Fibroblast of lung (primary cell): ENCODE results near the gene BGN.

ENCODE experiments used
- CTCF ChIP-seq, 2 donors: IDR thresholded peaks in 1 of 2; conservative IDR thresholded peaks in 1 of 2; 1 replicate in 1 of 2; 2 replicates in 1 of 2; pipeline ENCODE4 v1.5.1; 2011 to 2012; ENCODE audit warnings: low read length in 2 of 2, control low read depth in 1 of 2, inconsistent platforms in 1 of 2, low read depth in 1 of 2, mild to moderate bottlenecking in 1 of 2
- EZH2 ChIP-seq: IDR thresholded peaks from 2 replicates; pipeline ENCODE4 v1.5.1; 2012; ENCODE audit warnings: low read length, control low read depth, mild to moderate bottlenecking; ENCODE audit errors: missing control alignments

DNA sequence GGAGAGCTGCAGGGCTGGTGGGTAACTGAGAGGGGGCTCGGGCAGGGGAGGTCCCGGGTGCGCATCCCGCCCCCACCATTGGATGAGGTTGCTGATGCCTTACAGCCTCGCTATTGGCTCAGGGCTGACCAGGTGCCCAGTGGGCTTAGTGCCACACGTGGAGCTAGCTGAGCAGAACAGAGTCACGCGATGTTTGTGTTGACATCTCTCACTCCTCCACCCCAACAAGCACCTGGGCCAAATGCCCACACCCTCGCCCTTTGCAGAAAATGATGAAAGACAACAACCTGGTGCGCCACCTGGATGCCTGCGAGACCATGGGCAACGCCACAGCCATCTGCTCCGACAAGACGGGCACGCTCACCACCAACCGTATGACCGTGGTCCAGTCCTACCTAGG, 54.5 kb downstream of the BGN start:
- no peak for TF ChIP-seq CTCF (conservative IDR thresholded peaks at IDR 0.05 in 1 of 2, IDR thresholded peaks at IDR 0.05 in 1 of 2; ENCODE audit: low read depth in 1 of 2, low read length in 2 of 2)
- TF ChIP-seq EZH2, result no peak
